GM12878 (cell line): ENCODE measurements around the gene KCNIP2. TPM values are rescaled to one million over a fixed set of nuclear protein-coding genes. Genes with fewer than 3 reads are reported as not detected.

ENCODE experiments used
- SP1 ChIP-seq: IDR thresholded peaks from one replicate; pipeline ENCODE4 v1.6.1; 2011; ENCODE audit warnings: low read depth, low read length
- polyA plus RNA-seq, 11 experiments: library from polyadenylated mRNA; depleted of rRNA in 4 of 11; unstranded in 6 of 11; stranded (reverse) in 5 of 11; fragments of >200 nt; fragmentation: Nextera tagmentation in 4 of 11; fragmentation: Illumina TruSeq in 1 of 11; extraction: Ambion mirVana in 4 of 11; extraction: Trizol in 1 of 11; gene quantifications; 1 replicate in 1 of 11; 2 replicates in 10 of 11; pipeline versions ENCODE4 v1.2.1 to v1.2.3, GENCODE V29; 2011 to 2016; ENCODE audit warnings: inconsistent platforms in 2 of 11, missing spikeins in 2 of 11, low read depth in 1 of 11
- total RNA-seq, 4 experiments: library from RNA; depleted of rRNA in 3 of 4; stranded (reverse); fragments of >200 nt in 3 of 4; fragmentation: Illumina TruSeq in 1 of 4; extraction: Trizol in 1 of 4; gene quantifications; 2 replicates each; pipeline versions ENCODE4 v1.2.1 to v1.2.3, GENCODE V29; 2013 to 2021
- TF ChIP-seq, protein P1 (sequence below): IDR thresholded peaks from 2 replicates; pipeline ENCODE4 v1.6.1; 2012; ENCODE audit warnings: improper control_type of control experiment, low read depth, low read length; ENCODE audit not compliant: insufficient replicate concordance
- TF ChIP-seq, protein P2 (sequence below): IDR thresholded peaks from 2 replicates; pipeline ENCODE4 v1.6.1; 2011; ENCODE audit warnings: low read depth, low read length, improper control_type of control experiment, borderline replicate concordance
- TF ChIP-seq, protein P3 (sequence below): IDR thresholded peaks from 2 replicates; pipeline ENCODE4 v1.6.1; 2012; ENCODE audit warnings: low read depth, low read length, improper control_type of control experiment
- TF ChIP-seq, protein P4 (sequence below): fragments of 150-350 bp; IDR thresholded peaks from 2 replicates; pipeline ENCODE4 v1.6.1; 2016; ENCODE audit warnings: low read depth, low read length
- TF ChIP-seq, protein P5 (sequence below): fragments of 450-650 bp; IDR thresholded peaks from 2 replicates; pipeline ENCODE4 v1.6.1; 2017; ENCODE audit warnings: borderline replicate concordance
- TF ChIP-seq, protein P6 (sequence below): fragments of 450-650 bp; IDR thresholded peaks from 2 replicates; pipeline ENCODE4 v1.6.1; 2018; ENCODE audit warnings: borderline replicate concordance, mild to moderate bottlenecking; ENCODE audit not compliant: partially characterized antibody

The KCNIP2 gene
- total and polyA plus RNA-seq, 10 of the 15 experiments (the other 5 are each of a cell fraction or from before 2014, with no cell fraction given): 0.46 to 4.3 (median 1.7) TPM

DNA sequence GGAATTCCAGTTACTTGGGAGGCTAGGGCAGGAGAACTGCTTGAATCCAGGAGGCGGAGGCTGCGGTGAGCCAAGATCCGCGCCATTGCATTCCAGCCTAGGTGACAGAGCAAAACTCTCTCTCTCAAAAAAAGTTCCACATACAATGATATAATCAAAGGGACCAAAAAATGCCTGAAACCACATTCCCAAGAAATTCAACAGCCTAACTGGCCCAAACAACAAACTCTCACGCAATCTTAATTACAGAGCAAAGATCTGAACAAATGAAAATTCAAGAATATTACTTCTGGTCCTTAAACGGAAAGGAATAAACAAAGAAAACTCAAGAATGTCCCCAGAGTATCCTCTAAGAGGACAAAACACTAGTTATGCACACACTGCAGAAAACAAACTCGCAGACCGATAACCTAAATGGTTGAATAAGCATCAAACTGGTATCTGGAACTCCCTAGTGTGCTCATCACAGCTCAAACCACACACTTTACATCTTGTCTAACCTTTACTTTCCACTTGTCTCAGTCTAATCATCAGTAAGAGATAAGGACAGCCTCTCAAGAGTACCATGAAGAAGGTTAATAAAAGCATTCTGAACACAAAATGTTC lies 29.0 kb downstream of the KCNIP2 start (continued):
- TF ChIP-seq, protein P1, sequence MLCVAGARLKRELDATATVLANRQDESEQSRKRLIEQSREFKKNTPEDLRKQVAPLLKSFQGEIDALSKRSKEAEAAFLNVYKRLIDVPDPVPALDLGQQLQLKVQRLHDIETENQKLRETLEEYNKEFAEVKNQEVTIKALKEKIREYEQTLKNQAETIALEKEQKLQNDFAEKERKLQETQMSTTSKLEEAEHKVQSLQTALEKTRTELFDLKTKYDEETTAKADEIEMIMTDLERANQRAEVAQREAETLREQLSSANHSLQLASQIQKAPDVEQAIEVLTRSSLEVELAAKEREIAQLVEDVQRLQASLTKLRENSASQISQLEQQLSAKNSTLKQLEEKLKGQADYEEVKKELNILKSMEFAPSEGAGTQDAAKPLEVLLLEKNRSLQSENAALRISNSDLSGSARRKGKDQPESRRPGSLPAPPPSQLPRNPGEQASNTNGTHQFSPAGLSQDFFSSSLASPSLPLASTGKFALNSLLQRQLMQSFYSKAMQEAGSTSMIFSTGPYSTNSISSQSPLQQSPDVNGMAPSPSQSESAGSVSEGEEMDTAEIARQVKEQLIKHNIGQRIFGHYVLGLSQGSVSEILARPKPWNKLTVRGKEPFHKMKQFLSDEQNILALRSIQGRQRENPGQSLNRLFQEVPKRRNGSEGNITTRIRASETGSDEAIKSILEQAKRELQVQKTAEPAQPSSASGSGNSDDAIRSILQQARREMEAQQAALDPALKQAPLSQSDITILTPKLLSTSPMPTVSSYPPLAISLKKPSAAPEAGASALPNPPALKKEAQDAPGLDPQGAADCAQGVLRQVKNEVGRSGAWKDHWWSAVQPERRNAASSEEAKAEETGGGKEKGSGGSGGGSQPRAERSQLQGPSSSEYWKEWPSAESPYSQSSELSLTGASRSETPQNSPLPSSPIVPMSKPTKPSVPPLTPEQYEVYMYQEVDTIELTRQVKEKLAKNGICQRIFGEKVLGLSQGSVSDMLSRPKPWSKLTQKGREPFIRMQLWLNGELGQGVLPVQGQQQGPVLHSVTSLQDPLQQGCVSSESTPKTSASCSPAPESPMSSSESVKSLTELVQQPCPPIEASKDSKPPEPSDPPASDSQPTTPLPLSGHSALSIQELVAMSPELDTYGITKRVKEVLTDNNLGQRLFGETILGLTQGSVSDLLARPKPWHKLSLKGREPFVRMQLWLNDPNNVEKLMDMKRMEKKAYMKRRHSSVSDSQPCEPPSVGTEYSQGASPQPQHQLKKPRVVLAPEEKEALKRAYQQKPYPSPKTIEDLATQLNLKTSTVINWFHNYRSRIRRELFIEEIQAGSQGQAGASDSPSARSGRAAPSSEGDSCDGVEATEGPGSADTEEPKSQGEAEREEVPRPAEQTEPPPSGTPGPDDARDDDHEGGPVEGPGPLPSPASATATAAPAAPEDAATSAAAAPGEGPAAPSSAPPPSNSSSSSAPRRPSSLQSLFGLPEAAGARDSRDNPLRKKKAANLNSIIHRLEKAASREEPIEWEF: no peak
- TF ChIP-seq, protein P2, sequence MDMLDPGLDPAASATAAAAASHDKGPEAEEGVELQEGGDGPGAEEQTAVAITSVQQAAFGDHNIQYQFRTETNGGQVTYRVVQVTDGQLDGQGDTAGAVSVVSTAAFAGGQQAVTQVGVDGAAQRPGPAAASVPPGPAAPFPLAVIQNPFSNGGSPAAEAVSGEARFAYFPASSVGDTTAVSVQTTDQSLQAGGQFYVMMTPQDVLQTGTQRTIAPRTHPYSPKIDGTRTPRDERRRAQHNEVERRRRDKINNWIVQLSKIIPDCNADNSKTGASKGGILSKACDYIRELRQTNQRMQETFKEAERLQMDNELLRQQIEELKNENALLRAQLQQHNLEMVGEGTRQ: no peak
- TF ChIP-seq, protein P3, sequence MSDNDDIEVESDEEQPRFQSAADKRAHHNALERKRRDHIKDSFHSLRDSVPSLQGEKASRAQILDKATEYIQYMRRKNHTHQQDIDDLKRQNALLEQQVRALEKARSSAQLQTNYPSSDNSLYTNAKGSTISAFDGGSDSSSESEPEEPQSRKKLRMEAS: no peak
- TF ChIP-seq SP1: no peak
- TF ChIP-seq, protein P4, sequence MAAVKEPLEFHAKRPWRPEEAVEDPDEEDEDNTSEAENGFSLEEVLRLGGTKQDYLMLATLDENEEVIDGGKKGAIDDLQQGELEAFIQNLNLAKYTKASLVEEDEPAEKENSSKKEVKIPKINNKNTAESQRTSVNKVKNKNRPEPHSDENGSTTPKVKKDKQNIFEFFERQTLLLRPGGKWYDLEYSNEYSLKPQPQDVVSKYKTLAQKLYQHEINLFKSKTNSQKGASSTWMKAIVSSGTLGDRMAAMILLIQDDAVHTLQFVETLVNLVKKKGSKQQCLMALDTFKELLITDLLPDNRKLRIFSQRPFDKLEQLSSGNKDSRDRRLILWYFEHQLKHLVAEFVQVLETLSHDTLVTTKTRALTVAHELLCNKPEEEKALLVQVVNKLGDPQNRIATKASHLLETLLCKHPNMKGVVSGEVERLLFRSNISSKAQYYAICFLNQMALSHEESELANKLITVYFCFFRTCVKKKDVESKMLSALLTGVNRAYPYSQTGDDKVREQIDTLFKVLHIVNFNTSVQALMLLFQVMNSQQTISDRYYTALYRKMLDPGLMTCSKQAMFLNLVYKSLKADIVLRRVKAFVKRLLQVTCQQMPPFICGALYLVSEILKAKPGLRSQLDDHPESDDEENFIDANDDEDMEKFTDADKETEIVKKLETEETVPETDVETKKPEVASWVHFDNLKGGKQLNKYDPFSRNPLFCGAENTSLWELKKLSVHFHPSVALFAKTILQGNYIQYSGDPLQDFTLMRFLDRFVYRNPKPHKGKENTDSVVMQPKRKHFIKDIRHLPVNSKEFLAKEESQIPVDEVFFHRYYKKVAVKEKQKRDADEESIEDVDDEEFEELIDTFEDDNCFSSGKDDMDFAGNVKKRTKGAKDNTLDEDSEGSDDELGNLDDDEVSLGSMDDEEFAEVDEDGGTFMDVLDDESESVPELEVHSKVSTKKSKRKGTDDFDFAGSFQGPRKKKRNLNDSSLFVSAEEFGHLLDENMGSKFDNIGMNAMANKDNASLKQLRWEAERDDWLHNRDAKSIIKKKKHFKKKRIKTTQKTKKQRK: no peak
- TF ChIP-seq, protein P5, sequence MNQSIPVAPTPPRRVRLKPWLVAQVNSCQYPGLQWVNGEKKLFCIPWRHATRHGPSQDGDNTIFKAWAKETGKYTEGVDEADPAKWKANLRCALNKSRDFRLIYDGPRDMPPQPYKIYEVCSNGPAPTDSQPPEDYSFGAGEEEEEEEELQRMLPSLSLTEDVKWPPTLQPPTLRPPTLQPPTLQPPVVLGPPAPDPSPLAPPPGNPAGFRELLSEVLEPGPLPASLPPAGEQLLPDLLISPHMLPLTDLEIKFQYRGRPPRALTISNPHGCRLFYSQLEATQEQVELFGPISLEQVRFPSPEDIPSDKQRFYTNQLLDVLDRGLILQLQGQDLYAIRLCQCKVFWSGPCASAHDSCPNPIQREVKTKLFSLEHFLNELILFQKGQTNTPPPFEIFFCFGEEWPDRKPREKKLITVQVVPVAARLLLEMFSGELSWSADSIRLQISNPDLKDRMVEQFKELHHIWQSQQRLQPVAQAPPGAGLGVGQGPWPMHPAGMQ: no peak
- TF ChIP-seq, protein P6, sequence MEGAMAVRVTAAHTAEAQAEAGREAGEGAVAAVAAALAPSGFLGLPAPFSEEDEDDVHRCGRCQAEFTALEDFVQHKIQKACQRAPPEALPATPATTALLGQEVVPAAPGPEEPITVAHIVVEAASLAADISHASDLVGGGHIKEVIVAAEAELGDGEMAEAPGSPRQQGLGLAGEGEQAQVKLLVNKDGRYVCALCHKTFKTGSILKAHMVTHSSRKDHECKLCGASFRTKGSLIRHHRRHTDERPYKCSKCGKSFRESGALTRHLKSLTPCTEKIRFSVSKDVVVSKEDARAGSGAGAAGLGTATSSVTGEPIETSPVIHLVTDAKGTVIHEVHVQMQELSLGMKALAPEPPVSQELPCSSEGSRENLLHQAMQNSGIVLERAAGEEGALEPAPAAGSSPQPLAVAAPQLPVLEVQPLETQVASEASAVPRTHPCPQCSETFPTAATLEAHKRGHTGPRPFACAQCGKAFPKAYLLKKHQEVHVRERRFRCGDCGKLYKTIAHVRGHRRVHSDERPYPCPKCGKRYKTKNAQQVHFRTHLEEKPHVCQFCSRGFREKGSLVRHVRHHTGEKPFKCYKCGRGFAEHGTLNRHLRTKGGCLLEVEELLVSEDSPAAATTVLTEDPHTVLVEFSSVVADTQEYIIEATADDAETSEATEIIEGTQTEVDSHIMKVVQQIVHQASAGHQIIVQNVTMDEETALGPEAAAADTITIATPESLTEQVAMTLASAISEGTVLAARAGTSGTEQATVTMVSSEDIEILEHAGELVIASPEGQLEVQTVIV: no peak
